Right lobe of liver (tissue), 6 donors: ENCODE data around the gene PLXNA4. TPM values are rescaled to one million over a fixed set of nuclear protein-coding genes. Genes with fewer than 3 reads are reported as not detected.
A peak's percentile ranks its signal among the peaks of the same experiment; 100 is the strongest.

ENCODE experiments used
- ATAC-seq, 4 donors: fragments of 200-7000 bp; cut with Tn5 transposase; one replicate each; pipeline ENCODE4 v1.9.1; 2020; ENCODE audit warnings: mild to moderate bottlenecking in 4 of 4, moderate library complexity in 4 of 4
- DNase-seq, 3 donors: peaks; one replicate each; pipeline ENCODE4 v3.0.0-alpha.2; 2020
- H3K27ac ChIP-seq, 3 donors: fragments of 200-600 bp; one replicate each; pipeline ENCODE4 v1.8.0; 2022
- H3K27me3 ChIP-seq, 2 donors: fragments of 200-600 bp; one replicate each; pipeline ENCODE4 v1.8.0; 2022
- H3K36me3 ChIP-seq, 4 donors: fragments of 200-600 bp; sonication (generic) in 1 of 4; one replicate each; pipeline versions ENCODE4 v1.5.1 to v1.8.0; 2017 to 2022; ENCODE audit warnings: control low read depth in 1 of 4
- H3K4me1 ChIP-seq, 4 donors: fragments of 200-600 bp; sonication (generic) in 1 of 4; one replicate each; pipeline versions ENCODE4 v1.5.1 to v1.8.0; 2017 to 2022; ENCODE audit warnings: control low read depth in 1 of 4
- H3K4me3 ChIP-seq, 3 donors: fragments of 200-600 bp; one replicate each; pipeline ENCODE4 v1.8.0; 2022
- H3K9me3 ChIP-seq, 4 donors: fragments of 200-600 bp; sonication (generic) in 1 of 4; one replicate each; pipeline versions ENCODE4 v1.5.1 to v1.8.0; 2017 to 2022; ENCODE audit warnings: control low read depth in 1 of 4
- CTCF ChIP-seq, 4 donors: fragments of 200-600 bp in 3 of 4; fragments of 450-650 bp in 1 of 4; IDR thresholded peaks; one replicate each; pipeline versions ENCODE4 v1.5.1 to v1.8.0; 2016 to 2022; ENCODE audit warnings: antibody characterized with exemption in 4 of 4, mild to moderate bottlenecking in 2 of 4
- POLR2A ChIP-seq: fragments of 450-650 bp; IDR thresholded peaks from one replicate; pipeline ENCODE4 v1.6.1; 2017; ENCODE audit warnings: antibody characterized with exemption, mild to moderate bottlenecking
- WGBS: methylation state at CpG from one replicate; pipeline ENCODE4 v1.1.6; 2018; ENCODE audit warnings: low coverage, low lambda C conversion rate; ENCODE audit not compliant: insufficient coverage; ENCODE audit errors: missing lambda C conversion rate; 5-methylcytosine and 5-hydroxymethylcytosine counted together
- intact Hi-C, 2 donors: fragments of 100-400 bp; cut with DNase I; formaldehyde crosslinking; loops; one replicate each; pipeline versions ENCODE4 v1.11.2 to v1.14.1; 2022
- total RNA-seq, 6 experiments: library from RNA; depleted of rRNA in 2 of 6; stranded (reverse); fragments of >200 nt in 2 of 6; fragmentation: NEBNext Ultra II Directional in 3 of 6; extraction: Animal tissue kit (Norgen Biotek cat#: 25700) in 3 of 6; gene quantifications; one replicate each; pipeline versions ENCODE4 v1.1.0 to v1.2.4, GENCODE V29; 2016 to 2023
- donor health status: DM: no; HTN: yes; CAD: no.
- donor health status: DM: no; HTN: no; CAD: no.
- donor health status: DM: no; HTN: no; CAD: no.
- donor health status: DM: no; HTN: yes; CAD: no.
- donor health status: DM: no; HTN: yes; CAD: no.

PLXNA4 gene
- total RNA-seq, 6 experiments from 2014 or later, result 0.17 to 0.90 (median 0.30) TPM

GRCh38 chr7:132482866-132483265 is 93.4 kb downstream of the PLXNA4 start:
- WGBS, result 90% methylated on average over 2 of the region's 8 CpGs
- intact Hi-C loops, result no loop called here
- no peak overlapping the region for H3K4me3 ChIP-seq
- no peaks in the 10 kb centered on the region for H3K36me3 ChIP-seq
- H3K27ac ChIP-seq, result no peak overlapping the region
- no peak for TF ChIP-seq POLR2A
- no peak for TF ChIP-seq CTCF (IDR thresholded peaks at IDR 0.05)
- H3K9me3 ChIP-seq, result no peaks in the 10 kb centered on the region
- no peaks in the 10 kb centered on the region for H3K27me3 ChIP-seq
- DNase-seq (no peak), ATAC-seq (no peak)
- no peaks in the 10 kb centered on the region for H3K4me1 ChIP-seq

- Histone ChIP-seq H3K9me3 (no peaks in the 10 kb centered on the region), H3K36me3 (no peaks in the 10 kb centered on the region), H3K27ac (no peak overlapping the region), H3K27me3 (no peaks in the 10 kb centered on the region), H3K4me1 (no peaks in the 10 kb centered on the region), H3K4me3 (no peak overlapping the region)
- TF ChIP-seq POLR2A, result no peak
- TF ChIP-seq CTCF (IDR thresholded peaks at IDR 0.05), result no peak
- 29% methylated on average over 1 of the region's 9 CpGs for WGBS
- intact Hi-C loops, result no loop called here
- ATAC-seq, result peak in 2 of 4 donors; percentile 21 to 41
- DNase-seq, result no peak
These were observed 95.7 kb downstream of the PLXNA4 start for GRCh38 chr7:132480534-132480933.

GRCh38 chr7:132476541-132476940 is 99.7 kb downstream of the PLXNA4 start:
- H3K27me3 ChIP-seq, result no peaks in the 10 kb centered on the region
- H3K36me3 ChIP-seq, result no peaks in the 10 kb centered on the region
- no peaks in the 10 kb centered on the region for H3K9me3 ChIP-seq
- H3K27ac ChIP-seq, result no peak overlapping the region
- TF ChIP-seq POLR2A (no peak), CTCF (IDR thresholded peaks at IDR 0.05) (no peak)
- intact Hi-C loops, result no loop called here
- H3K4me3 ChIP-seq, result no peak overlapping the region
- H3K4me1 ChIP-seq, result no peaks in the 10 kb centered on the region
- ATAC-seq (no peak), DNase-seq (no peak)
- whole genome bisulfite sequencing, result 46% methylated on average over 1 of the region's 1 CpG

- H3K9me3 ChIP-seq, result no peaks in the 10 kb centered on the region
- no peak overlapping the region for H3K27ac ChIP-seq
- no peaks in the 10 kb centered on the region for H3K4me1 ChIP-seq
- intact Hi-C loops, result no loop called here
- no peak overlapping the region for H3K4me3 ChIP-seq
- no peak for TF ChIP-seq CTCF (IDR thresholded peaks at IDR 0.05)
- TF ChIP-seq POLR2A, result no peak
- WGBS, result 26% methylated on average over 7 of the region's 8 CpGs
- DNase-seq (no peak), ATAC-seq (no peak)
- H3K27me3 ChIP-seq, result no peaks in the 10 kb centered on the region
- no peaks in the 10 kb centered on the region for H3K36me3 ChIP-seq
These were observed 100.6 kb downstream of the PLXNA4 start for GRCh38 chr7:132475669-132476116.
